Neural cell (in vitro differentiated cells): Measurements from ENCODE around the gene CNTNAP2.

Experiments
- CTCF ChIP-seq: fragments of 450-650 bp; IDR thresholded peaks from 2 replicates; pipeline ENCODE4 v1.5.1; 2014; ENCODE audit warnings: antibody characterized with exemption, mild to moderate bottlenecking, moderate library complexity; ENCODE audit not compliant: poor library complexity, severe bottlenecking
- MXI1 ChIP-seq: fragments of 450-650 bp; conservative IDR thresholded peaks from 2 replicates; pipeline ENCODE4 v1.6.1; 2014; ENCODE audit warnings: antibody characterized with exemption, mild to moderate bottlenecking; ENCODE audit not compliant: poor library complexity, severe bottlenecking
- POLR2AphosphoS5 ChIP-seq: IDR thresholded peaks from 2 replicates; pipeline ENCODE4 v1.6.1; 2012
- RAD21 ChIP-seq: fragments of 450-650 bp; conservative IDR thresholded peaks from 2 replicates; pipeline ENCODE4 v1.6.1; 2014; ENCODE audit warnings: antibody characterized with exemption, mild to moderate bottlenecking, moderate library complexity

- TF ChIP-seq CTCF (no peak), MXI1 (no peak), POLR2AphosphoS5 (no peak), RAD21 (no peak)
Measured at GRCh38 chr7:148303295-148304082, 2186.9 kb downstream of the CNTNAP2 start.
